Measurements from ENCODE around the gene CD101. TPM values are rescaled to one million over a fixed set of nuclear protein-coding genes. Genes with fewer than 3 reads are reported as not detected.
A peak's percentile ranks its signal among the peaks of the same experiment; 100 is the strongest.

CD101 gene
- total RNA-seq, 6 experiments from 2014 or later: not detected

- TF ChIP-seq CTCF (IDR thresholded peaks at IDR 0.05): no peak
- Mint-ChIP-seq H3K4me3 (peak overlapping the region; percentile 3; the same call in 1 of the 2 replicates), H3K4me1 (ENCODE audit: low read depth) (peaks cover 15% of the 10 kb centered on the region; the same call in 1 of the 2 replicates), H3K9me3 (no peaks in the 10 kb centered on the region), H3K36me3 (ENCODE audit: low read depth) (no peaks in the 10 kb centered on the region), H3K27me3 (ENCODE audit: insufficient read depth) (peaks cover 20% of the 10 kb centered on the region), H3K27ac (no peak overlapping the region; the same call in 1 of the 2 replicates)
- DNase-seq: no peak
These were observed 10.9 kb upstream of the CD101 start for GRCh38 chr1:116990612-116991151.

- no peak for DNase-seq
- no peaks in the 10 kb centered on the region for H3K36me3 Mint-ChIP-seq (ENCODE audit: low read depth)
- no peak for TF ChIP-seq CTCF (IDR thresholded peaks at IDR 0.05)
- no peak overlapping the region for H3K4me3 Mint-ChIP-seq
- no peak overlapping the region for H3K27ac Mint-ChIP-seq
- H3K27me3 Mint-ChIP-seq (ENCODE audit: insufficient read depth): peaks cover 19% of the 10 kb centered on the region
- H3K4me1 Mint-ChIP-seq (ENCODE audit: low read depth): peaks cover 15% of the 10 kb centered on the region; the same call in 1 of the 2 replicates
- no peaks in the 10 kb centered on the region for H3K9me3 Mint-ChIP-seq
These were observed 10.3 kb upstream of the CD101 start for GRCh38 chr1:116991171-116991845.

GRCh38 chr1:116991918-116992317, 9.6 kb upstream of the CD101 start:
- H3K4me1 Mint-ChIP-seq (ENCODE audit: low read depth): peaks cover 15% of the 10 kb centered on the region; the same call in 1 of the 2 replicates
- no peak overlapping the region for H3K27ac Mint-ChIP-seq

GRCh38 chr1:116993286-116993685, 8.3 kb upstream of the CD101 start:
- Mint-ChIP-seq H3K9me3 (no peaks in the 10 kb centered on the region), H3K4me1 (ENCODE audit: low read depth) (peaks cover 15% of the 10 kb centered on the region; the same call in 1 of the 2 replicates), H3K36me3 (ENCODE audit: low read depth) (no peaks in the 10 kb centered on the region), H3K27ac (no peak overlapping the region), H3K27me3 (ENCODE audit: insufficient read depth) (peaks cover 4% of the 10 kb centered on the region), H3K4me3 (no peak overlapping the region)
- no peak for TF ChIP-seq CTCF (IDR thresholded peaks at IDR 0.05)
- no peak for DNase-seq

More at GRCh38 chr1:116991918-116992317, 9.6 kb upstream of the CD101 start:
- TF ChIP-seq CTCF (IDR thresholded peaks at IDR 0.05): no peak
- peaks cover 14% of the 10 kb centered on the region for H3K27me3 Mint-ChIP-seq (ENCODE audit: insufficient read depth)
- no peak overlapping the region for H3K4me3 Mint-ChIP-seq
- H3K9me3 Mint-ChIP-seq: no peaks in the 10 kb centered on the region
- H3K36me3 Mint-ChIP-seq (ENCODE audit: low read depth): no peaks in the 10 kb centered on the region
- DNase-seq: no peak

- Mint-ChIP-seq H3K4me1 (ENCODE audit: low read depth) (peaks cover 15% of the 10 kb centered on the region; the same call in 1 of the 2 replicates), H3K36me3 (ENCODE audit: low read depth) (no peaks in the 10 kb centered on the region), H3K27ac (no peak overlapping the region), H3K27me3 (ENCODE audit: insufficient read depth) (peaks cover 4% of the 10 kb centered on the region), H3K9me3 (no peaks in the 10 kb centered on the region), H3K4me3 (no peak overlapping the region)
- no peak for TF ChIP-seq CTCF (IDR thresholded peaks at IDR 0.05)
- DNase-seq: no peak
These were observed 7.1 kb upstream of the CD101 start for GRCh38 chr1:116994411-116994810.

All from HFFc6 (cell line).